ENCODE results near the gene CEND1.

DNA sequence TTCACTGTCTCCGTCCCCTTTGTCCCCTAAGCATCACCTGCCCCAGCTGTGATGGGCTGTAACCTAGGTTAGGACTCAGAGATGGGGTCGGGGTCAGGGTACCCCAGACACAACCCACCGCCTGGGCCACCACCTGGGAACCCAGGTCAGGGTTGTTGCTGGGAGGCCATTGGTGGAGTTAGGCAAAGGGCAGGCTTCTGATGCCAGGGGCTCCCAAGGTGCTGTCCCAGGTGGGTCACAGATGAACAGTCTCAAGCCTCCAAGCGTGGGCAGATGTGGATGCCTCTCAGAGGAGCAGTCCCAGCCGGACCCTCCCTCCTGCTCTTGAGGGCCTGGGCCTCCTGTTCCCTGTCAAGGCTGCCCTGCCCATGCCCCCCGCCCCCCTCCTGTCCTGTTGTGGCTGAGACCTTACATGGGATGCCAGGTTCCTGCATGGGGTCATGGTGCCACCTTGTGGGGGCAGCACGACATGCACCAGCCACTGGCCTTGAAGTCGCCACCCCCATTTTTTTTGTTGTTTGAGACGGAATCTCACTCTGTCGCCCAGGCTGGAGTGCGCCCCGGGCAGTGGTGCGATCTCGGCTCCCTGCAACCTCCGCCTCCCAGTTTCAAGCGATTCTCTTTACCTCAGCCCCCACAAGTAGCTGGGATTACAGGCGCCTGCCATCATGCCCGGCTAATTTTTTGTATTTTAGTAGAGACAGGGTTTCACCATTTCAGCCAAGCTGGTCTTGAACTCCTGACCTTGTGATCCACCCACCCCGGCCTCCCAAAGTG, 24.7 kb downstream of the CEND1 start:
- TF ChIP-seq CTCF (IDR thresholded peaks at IDR 0.05; ENCODE audit: low read length) (peak; percentile 64), EZH2 (optimal IDR thresholded peaks at IDR 0.05; ENCODE audit: low read depth, low read length) (no peak)

Measured in MM.1S (cell line).